ACC112 (cell line): ENCODE data around the gene RBMS1.

ENCODE experiments used
- H2AFZ ChIP-seq: fragments of 200-600 bp; sonication (generic); one replicate; pipeline ENCODE4 v1.6.0; 2017; ENCODE audit warnings: antibody characterized with exemption, low read length; ENCODE audit not compliant: unreplicated experiment
- H3K27ac ChIP-seq: fragments of 200-600 bp; sonication (generic); 2 replicates; pipeline ENCODE4 v1.5.1; 2014; ENCODE audit warnings: low read depth, mild to moderate bottlenecking, antibody characterized with exemption, low read length, moderate library complexity
- H3K27me3 ChIP-seq: fragments of 200-600 bp; sonication (generic); 2 replicates; pipeline ENCODE4 v1.6.1; 2014; ENCODE audit warnings: mild to moderate bottlenecking, antibody characterized with exemption, low read length, moderate library complexity, mixed read lengths; ENCODE audit not compliant: insufficient read depth
- H3K36me3 ChIP-seq: fragments of 200-600 bp; sonication (generic); 2 replicates; pipeline ENCODE4 v1.6.1; 2016; ENCODE audit warnings: mild to moderate bottlenecking, antibody characterized with exemption, low read length, moderate library complexity, mixed read lengths; ENCODE audit not compliant: insufficient read depth
- H3K4me1 ChIP-seq: fragments of 200-600 bp; sonication (generic); one replicate; pipeline ENCODE4 v1.6.1; 2016; ENCODE audit warnings: low read length, mixed read lengths; ENCODE audit not compliant: insufficient read depth, unreplicated experiment, control insufficient read depth
- H3K4me3 ChIP-seq: fragments of 200-600 bp; sonication (generic); 2 replicates; pipeline ENCODE4 v1.5.1; 2014; ENCODE audit warnings: mild to moderate bottlenecking, low read depth, low read length
- H3K79me2 ChIP-seq: fragments of 200-600 bp; sonication (generic); one replicate; pipeline ENCODE4 v1.6.0; 2016; ENCODE audit warnings: low read length; ENCODE audit not compliant: control insufficient read depth, unreplicated experiment, insufficient read depth

The RBMS1 gene

DNA sequence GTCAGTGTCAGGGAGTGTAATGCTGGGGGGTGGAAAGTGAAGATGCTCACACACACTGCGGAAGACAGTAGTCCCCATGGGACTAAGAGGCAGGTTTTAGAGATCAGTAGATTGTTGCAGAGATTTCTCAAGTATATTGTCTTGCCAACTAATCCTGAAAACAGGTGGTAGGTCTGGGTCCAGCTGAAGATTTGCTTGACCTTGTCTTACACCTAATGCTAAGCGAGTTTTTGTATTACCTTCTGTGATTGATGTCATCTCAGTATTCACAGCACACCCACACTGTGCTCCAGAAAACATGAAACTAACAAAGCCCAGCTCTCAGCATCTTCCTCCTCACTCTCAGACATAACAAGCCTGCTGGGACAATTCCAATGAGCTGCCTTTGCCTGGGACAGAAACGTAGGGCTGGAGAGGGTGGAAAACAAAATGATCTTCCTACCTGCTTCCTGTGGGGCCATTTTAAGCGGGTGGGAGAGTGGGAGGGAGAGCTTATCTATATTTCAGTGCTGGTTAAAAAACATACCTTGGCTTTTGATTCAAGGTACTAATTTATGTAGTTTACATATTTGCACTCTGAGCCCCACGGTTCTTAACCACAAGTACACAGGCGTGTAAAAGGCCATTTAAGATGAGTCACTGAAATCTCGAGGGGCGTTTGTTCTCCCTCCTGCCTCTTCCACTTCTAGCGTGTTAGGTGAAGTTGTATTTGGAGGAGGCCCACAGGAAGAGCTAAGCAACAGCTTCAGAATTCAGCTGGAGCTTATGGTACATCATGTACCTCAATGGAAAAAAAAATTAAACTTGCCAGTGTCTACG, 23.1 kb upstream of the RBMS1 start:
- Histone ChIP-seq H3K27ac (no peak overlapping the region), H3K4me1 (peaks cover 7% of the 10 kb centered on the region), H3K36me3 (no peaks in the 10 kb centered on the region), H3K4me3 (no peak overlapping the region), H3K27me3 (no peaks in the 10 kb centered on the region), H3K79me2 (no peaks in the 10 kb centered on the region), H2AFZ (no peak overlapping the region)

DNA sequence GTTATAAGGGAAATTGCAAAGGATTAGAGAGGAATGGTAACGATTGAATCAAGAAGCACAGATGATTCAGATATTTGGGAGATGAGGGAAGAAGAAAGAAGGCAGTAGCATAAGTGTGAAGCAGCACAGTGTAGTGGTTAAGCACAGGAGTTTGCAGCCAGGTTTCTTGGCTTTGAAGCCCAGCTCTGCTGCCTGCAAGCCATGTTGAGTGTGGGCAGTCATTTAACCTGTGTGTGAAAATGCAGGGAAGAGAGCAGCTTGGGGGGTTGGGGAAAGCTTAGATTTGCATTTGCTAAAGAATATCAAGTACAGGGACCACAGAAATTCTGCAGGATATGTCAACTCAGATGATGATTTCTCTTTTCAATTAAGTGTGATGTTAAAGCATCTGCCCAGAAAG, 21.5 kb upstream of the RBMS1 start:
- Histone ChIP-seq H2AFZ (no peak overlapping the region), H3K27me3 (no peaks in the 10 kb centered on the region), H3K4me1 (peaks cover 7% of the 10 kb centered on the region), H3K36me3 (no peaks in the 10 kb centered on the region), H3K27ac (no peak overlapping the region), H3K4me3 (no peak overlapping the region), H3K79me2 (no peaks in the 10 kb centered on the region)

DNA sequence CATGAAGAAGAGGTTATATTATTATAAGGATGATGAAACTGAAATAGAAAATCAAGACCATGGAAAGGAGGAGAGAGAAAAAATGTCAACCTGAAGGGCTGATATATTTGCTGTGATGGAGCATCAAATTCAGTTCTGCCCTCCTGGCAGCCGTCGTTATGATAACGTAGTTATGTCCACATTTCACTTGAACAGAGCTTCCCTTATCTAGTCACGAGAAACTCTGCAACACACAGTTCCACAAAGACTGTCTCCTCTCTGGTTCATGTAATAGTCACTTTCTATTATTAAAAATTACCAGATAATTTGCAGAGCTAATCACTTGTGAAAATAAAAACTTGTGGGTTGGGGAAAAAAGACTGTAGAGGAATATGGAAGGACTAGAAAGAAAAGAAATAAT, 19.5 kb upstream of the RBMS1 start:
- H3K27me3 ChIP-seq, result no peaks in the 10 kb centered on the region
- no peaks in the 10 kb centered on the region for H3K79me2 ChIP-seq
- peaks cover 7% of the 10 kb centered on the region for H3K4me1 ChIP-seq
- no peak overlapping the region for H2AFZ ChIP-seq
- H3K4me3 ChIP-seq, result no peak overlapping the region
- no peak overlapping the region for H3K27ac ChIP-seq
- no peaks in the 10 kb centered on the region for H3K36me3 ChIP-seq

DNA sequence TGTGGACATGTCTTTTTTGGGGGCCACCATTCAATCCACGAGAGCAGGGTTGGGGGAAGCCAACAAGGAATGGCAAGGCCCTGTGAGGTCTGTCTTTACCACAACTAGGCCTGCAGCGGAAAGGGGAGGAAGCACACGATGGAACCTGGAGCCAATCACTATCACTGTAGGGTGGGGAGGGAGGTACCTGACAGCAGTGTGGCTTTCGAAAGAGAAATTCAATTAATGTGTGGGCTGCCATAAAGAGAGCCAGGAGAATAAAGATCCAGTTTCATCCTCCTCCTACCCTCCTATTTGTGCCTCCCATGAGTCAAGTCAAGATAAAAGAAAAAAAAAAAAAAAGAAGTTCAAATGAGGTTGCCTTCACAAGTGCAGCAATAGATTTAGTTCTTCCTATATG, 18.9 kb upstream of the RBMS1 start:
- Histone ChIP-seq H3K36me3 (no peaks in the 10 kb centered on the region), H3K27ac (no peak overlapping the region), H3K4me1 (peaks cover 7% of the 10 kb centered on the region), H3K27me3 (no peaks in the 10 kb centered on the region), H2AFZ (no peak overlapping the region), H3K79me2 (no peaks in the 10 kb centered on the region), H3K4me3 (no peak overlapping the region)

DNA sequence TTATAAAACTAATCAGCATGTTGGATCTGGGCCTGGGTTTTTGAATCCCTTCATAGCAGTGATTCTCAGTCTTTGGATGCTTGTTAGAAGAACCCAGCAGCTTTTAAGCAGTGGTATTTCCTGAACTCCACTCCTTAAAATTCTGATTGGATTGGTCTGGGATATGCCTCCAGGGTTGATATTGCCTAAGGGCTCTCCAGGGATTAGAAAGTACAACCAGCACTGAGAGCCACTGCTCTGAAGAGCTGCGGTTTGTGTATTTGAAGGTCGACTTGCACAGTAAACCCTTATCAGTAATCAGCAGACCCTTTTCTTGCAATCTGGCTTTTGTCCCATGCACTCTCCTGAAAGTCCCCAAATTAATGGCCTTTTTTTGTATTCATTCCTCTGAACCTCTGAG, 17.0 kb upstream of the RBMS1 start:
- Histone ChIP-seq H2AFZ (no peak overlapping the region), H3K79me2 (no peaks in the 10 kb centered on the region), H3K36me3 (no peaks in the 10 kb centered on the region), H3K27ac (no peak overlapping the region), H3K4me3 (no peak overlapping the region), H3K27me3 (no peaks in the 10 kb centered on the region), H3K4me1 (no peaks in the 10 kb centered on the region)

DNA sequence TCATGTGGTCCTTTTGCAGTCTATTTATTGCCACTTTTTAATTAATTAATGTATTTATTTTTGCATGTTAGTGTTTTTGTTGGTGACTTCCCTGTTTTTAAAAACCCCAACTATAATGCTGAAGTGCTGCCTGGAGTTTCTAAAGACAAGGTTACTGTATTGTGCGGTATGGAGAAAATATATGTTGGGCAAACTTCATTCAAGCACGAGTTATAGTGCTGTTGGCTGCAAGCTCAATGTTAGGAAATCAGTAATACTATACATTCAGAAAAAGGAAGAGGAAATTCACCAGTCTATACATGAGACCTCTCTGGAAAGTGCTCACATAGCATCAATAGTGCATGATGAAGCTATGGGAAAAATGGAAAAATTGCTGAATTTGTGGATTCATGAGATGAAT, 15.4 kb upstream of the RBMS1 start:
- Histone ChIP-seq H3K4me3 (no peak overlapping the region), H3K4me1 (no peaks in the 10 kb centered on the region), H3K27me3 (no peaks in the 10 kb centered on the region), H3K27ac (no peak overlapping the region), H3K36me3 (no peaks in the 10 kb centered on the region), H2AFZ (no peak overlapping the region), H3K79me2 (no peaks in the 10 kb centered on the region)

DNA sequence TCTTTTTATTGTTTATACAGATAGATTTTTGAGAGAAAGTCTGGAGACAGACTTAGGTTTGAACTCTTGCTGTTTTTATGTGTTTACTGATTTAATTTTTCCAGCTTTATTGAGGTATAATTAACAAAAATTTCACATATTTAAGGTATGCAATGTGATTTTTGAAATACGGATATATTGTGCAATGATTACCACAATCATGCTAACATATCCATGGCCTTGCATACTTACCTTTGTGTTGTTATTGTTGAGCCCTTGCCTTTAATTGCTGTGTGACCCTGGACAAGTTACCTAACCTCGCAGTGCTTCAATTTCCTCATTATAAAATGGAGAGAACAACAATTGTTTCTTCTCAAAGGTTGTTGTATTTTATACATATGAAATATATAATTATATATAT, 13.9 kb upstream of the RBMS1 start:
- Histone ChIP-seq H3K4me1 (no peaks in the 10 kb centered on the region), H3K27me3 (no peaks in the 10 kb centered on the region), H2AFZ (no peak overlapping the region), H3K36me3 (no peaks in the 10 kb centered on the region), H3K79me2 (no peaks in the 10 kb centered on the region), H3K4me3 (no peak overlapping the region), H3K27ac (no peak overlapping the region)

DNA sequence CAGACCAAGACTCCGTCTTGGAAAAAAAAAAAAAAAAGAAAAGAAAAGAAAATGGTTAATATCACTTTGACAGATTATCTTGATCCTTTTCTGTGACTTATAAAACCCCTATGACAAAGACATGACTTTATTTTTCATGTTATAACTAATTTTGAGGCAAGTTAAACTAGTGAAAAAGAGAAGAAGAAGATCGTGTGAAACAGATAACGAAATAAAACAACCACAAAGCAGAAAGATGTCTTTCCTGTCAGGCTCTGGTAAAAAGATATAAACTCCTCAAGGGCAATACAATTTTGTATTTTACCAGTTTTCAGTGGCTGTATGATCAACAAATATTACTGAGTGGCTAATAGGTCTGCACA, 13.4 kb upstream of the RBMS1 start:
- no peaks in the 10 kb centered on the region for H3K36me3 ChIP-seq
- H2AFZ ChIP-seq, result no peak overlapping the region
- H3K27ac ChIP-seq, result no peak overlapping the region
- no peak overlapping the region for H3K4me3 ChIP-seq
- no peaks in the 10 kb centered on the region for H3K27me3 ChIP-seq
- H3K4me1 ChIP-seq, result no peaks in the 10 kb centered on the region
- H3K79me2 ChIP-seq, result no peaks in the 10 kb centered on the region

DNA sequence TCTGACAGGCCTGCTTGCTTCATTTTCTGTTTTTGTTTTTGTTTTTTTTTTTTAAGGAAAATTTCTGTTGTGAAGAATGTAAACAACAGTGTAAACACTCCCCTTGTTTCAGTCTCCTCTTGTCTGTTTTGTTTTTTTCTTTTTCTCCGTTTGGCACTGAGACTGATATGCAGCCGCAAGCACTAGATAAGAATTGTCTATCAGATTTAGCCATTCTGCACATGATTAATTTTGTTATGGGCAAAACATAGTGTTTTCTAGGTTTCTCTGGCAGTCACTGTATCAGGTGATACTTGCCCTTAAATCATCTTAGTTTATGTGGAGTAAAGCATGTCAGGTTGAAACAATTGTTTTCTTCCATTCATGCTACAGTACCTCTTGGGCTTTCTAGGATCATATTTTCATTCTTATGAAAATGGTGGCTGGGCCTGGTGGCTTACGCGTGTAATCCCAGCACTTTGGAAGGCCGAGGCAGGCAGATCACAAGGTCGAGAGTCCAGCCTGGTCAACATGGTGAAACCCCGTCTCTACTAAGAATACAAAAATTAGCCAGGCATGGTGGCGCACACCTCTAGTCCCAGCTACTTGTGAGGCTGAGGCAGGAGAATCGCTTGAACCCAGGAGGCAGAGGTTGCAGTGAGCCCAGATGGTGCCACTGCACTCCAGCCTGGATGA, 12.9 kb upstream of the RBMS1 start:
- Histone ChIP-seq H3K27me3 (no peaks in the 10 kb centered on the region), H2AFZ (no peak overlapping the region), H3K27ac (no peak overlapping the region)

DNA sequence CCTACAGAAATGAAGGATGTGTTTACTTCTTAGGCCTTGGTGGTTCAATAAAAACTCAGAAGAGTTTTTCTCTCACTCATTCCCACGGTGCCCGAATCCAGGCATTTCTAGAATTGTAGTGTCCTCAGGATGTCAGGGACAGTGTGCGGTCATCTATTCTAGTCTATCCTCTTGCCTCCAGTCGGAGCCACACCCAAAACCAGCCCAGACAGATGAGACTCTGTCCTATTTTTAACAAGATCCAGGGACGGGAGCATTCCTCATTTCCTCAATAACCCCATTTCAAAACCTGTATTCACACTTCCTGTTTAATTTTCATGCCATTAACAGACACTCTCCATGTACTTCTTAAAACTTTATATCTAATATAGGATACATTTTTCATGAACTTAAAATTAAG, 11.6 kb upstream of the RBMS1 start:
- Histone ChIP-seq H3K79me2 (no peaks in the 10 kb centered on the region), H3K27ac (no peak overlapping the region), H3K4me3 (no peak overlapping the region), H3K4me1 (no peaks in the 10 kb centered on the region), H3K27me3 (no peaks in the 10 kb centered on the region), H2AFZ (peak overlapping the region; percentile 51), H3K36me3 (no peaks in the 10 kb centered on the region)

More for the DNA sequence above, 12.9 kb upstream of the RBMS1 start:
- H3K79me2 ChIP-seq, result no peaks in the 10 kb centered on the region
- no peak overlapping the region for H3K4me3 ChIP-seq
- no peaks in the 10 kb centered on the region for H3K4me1 ChIP-seq
- no peaks in the 10 kb centered on the region for H3K36me3 ChIP-seq

DNA sequence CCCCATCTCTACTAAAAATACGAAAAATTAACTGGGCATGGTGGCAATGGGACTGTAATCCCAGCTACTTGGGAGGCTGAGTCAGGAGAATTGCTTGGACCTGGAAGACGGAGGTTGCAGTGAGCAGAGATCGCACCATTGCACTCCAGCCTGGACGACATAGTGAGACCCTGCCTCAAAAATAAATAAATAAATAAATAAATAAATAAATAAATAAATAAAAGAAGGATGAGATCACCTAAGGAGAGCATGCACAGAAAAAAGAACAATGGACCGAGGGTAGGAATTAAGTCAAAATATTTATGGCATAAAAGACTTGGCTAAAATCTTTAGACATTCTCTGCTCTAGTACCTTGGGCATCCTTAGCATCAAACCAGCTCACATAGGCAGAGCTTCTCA, 8.9 kb upstream of the RBMS1 start:
- H3K27ac ChIP-seq, result no peak overlapping the region
- H3K4me1 ChIP-seq, result no peaks in the 10 kb centered on the region

More for the DNA sequence above, 8.9 kb upstream of the RBMS1 start:
- Histone ChIP-seq H3K36me3 (no peaks in the 10 kb centered on the region), H3K79me2 (no peaks in the 10 kb centered on the region), H3K4me3 (no peak overlapping the region), H3K27me3 (no peaks in the 10 kb centered on the region), H2AFZ (no peak overlapping the region)
